ENCODE measurements around the gene STXBP2. TPM values are rescaled to one million over a fixed set of nuclear protein-coding genes. Genes with fewer than 3 reads are reported as not detected.
A peak's percentile ranks its signal among the peaks of the same experiment; 100 is the strongest.

The STXBP2 gene
- total RNA-seq, 1 experiment from 2014 or later: 102 TPM

DNA sequence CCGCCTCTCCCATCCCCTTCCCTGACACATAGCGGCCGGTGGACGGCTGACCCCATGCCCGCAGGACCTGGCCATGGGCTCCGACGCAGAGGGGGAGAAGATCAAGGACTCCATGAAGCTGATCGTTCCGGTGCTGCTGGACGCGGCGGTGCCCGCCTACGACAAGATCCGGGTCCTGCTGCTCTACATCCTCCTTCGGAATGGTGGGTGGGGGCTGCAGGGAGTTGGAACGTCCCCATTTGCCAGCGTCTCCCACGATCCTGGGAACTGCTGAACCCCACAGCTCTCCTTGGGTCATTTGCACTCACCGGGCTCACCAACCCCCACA lies 7.6 kb downstream of the STXBP2 start:
- Histone ChIP-seq H3K9me3 (ENCODE audit: control insufficient read depth, insufficient read depth, low read depth, low read length) (no peaks in the 10 kb centered on the region), H3K4me3 (ENCODE audit: low read depth in 2 of 2, low read length in 2 of 2) (no peak overlapping the region), H3K27ac (ENCODE audit: low read length) (no peak overlapping the region), H3K27me3 (ENCODE audit: control insufficient read depth, insufficient read depth, low read length) (no peaks in the 10 kb centered on the region), H3K36me3 (ENCODE audit: control insufficient read depth, insufficient read depth, low read length) (no peaks in the 10 kb centered on the region), H3K4me1 (ENCODE audit: control insufficient read depth, insufficient read depth, low read length) (no peaks in the 10 kb centered on the region)
- TF ChIP-seq SIN3A (IDR thresholded peaks at IDR 0.05; ENCODE audit: borderline replicate concordance, insufficient read depth, low read depth, low read length) (no peak), TCF7L2 (IDR thresholded peaks at IDR 0.05; ENCODE audit: low read depth, low read length) (no peak), POLR2AphosphoS5 (IDR thresholded peaks at IDR 0.05; ENCODE audit: low read depth, low read length) (no peak)
- TF ChIP-seq, protein P1, sequence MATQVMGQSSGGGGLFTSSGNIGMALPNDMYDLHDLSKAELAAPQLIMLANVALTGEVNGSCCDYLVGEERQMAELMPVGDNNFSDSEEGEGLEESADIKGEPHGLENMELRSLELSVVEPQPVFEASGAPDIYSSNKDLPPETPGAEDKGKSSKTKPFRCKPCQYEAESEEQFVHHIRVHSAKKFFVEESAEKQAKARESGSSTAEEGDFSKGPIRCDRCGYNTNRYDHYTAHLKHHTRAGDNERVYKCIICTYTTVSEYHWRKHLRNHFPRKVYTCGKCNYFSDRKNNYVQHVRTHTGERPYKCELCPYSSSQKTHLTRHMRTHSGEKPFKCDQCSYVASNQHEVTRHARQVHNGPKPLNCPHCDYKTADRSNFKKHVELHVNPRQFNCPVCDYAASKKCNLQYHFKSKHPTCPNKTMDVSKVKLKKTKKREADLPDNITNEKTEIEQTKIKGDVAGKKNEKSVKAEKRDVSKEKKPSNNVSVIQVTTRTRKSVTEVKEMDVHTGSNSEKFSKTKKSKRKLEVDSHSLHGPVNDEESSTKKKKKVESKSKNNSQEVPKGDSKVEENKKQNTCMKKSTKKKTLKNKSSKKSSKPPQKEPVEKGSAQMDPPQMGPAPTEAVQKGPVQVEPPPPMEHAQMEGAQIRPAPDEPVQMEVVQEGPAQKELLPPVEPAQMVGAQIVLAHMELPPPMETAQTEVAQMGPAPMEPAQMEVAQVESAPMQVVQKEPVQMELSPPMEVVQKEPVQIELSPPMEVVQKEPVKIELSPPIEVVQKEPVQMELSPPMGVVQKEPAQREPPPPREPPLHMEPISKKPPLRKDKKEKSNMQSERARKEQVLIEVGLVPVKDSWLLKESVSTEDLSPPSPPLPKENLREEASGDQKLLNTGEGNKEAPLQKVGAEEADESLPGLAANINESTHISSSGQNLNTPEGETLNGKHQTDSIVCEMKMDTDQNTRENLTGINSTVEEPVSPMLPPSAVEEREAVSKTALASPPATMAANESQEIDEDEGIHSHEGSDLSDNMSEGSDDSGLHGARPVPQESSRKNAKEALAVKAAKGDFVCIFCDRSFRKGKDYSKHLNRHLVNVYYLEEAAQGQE (IDR thresholded peaks at IDR 0.05; ENCODE audit: insufficient read depth in 1 of 2, low read depth in 2 of 2, low read length in 1 of 2): no peak
- TF ChIP-seq, protein P2, sequence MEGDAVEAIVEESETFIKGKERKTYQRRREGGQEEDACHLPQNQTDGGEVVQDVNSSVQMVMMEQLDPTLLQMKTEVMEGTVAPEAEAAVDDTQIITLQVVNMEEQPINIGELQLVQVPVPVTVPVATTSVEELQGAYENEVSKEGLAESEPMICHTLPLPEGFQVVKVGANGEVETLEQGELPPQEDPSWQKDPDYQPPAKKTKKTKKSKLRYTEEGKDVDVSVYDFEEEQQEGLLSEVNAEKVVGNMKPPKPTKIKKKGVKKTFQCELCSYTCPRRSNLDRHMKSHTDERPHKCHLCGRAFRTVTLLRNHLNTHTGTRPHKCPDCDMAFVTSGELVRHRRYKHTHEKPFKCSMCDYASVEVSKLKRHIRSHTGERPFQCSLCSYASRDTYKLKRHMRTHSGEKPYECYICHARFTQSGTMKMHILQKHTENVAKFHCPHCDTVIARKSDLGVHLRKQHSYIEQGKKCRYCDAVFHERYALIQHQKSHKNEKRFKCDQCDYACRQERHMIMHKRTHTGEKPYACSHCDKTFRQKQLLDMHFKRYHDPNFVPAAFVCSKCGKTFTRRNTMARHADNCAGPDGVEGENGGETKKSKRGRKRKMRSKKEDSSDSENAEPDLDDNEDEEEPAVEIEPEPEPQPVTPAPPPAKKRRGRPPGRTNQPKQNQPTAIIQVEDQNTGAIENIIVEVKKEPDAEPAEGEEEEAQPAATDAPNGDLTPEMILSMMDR (IDR thresholded peaks at IDR 0.05): no peak
- no TSS peak for BruUV-seq (replicated peaks)
- in situ Hi-C loops (cut with HindIII; ENCODE audit: low pct_unique_long_range_greater_than_20kb, low sequenced_read_pairs) (no loop called here), intact Hi-C loops (cut with micrococcal nuclease; ENCODE audit: unreplicated experiment) (no loop called here)
- no peak for DNase-seq (ENCODE audit: low read depth, low spot score)
- ChIA-PET POLR2A (no interaction called here), CTCF (interaction anchor here (0.6 kb wide), 1 partner anchor 133 kb away, joined by 6 read pairs; no protein-coding TSS in a partner anchor)
- no peak for ATAC-seq

DNA sequence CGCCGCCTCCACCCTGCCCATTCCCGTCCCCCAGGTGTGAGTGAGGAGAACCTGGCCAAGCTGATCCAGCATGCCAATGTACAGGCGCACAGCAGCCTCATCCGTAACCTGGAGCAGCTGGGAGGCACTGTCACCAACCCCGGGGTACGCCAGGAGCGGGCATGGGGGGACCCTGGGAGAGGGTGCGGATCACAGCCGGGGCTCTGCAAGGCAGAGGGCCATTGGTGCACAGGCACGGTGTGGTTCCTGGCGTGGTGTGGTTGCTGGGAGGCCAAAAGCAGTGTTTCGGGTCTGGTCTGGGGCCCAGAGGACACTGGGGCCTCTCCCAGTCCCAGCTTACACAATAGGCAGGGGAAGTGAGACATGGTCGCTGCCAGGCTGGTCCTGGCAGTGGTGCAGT lies 8.3 kb downstream of the STXBP2 start:
- peak; percentile 42 for ATAC-seq
- DNase-seq (ENCODE audit: low read depth, low spot score): no peak
- intact Hi-C loops (cut with micrococcal nuclease; ENCODE audit: unreplicated experiment) (no loop called here), in situ Hi-C loops (cut with HindIII; ENCODE audit: low pct_unique_long_range_greater_than_20kb, low sequenced_read_pairs) (no loop called here)
- H3K9me3 ChIP-seq (ENCODE audit: control insufficient read depth, insufficient read depth, low read depth, low read length): no peaks in the 10 kb centered on the region
- H3K27ac ChIP-seq (ENCODE audit: low read length): no peak overlapping the region
- H3K27me3 ChIP-seq (ENCODE audit: control insufficient read depth, insufficient read depth, low read length): no peaks in the 10 kb centered on the region
- no TSS peak for BruUV-seq (replicated peaks)
- H3K4me1 ChIP-seq (ENCODE audit: control insufficient read depth, insufficient read depth, low read length): no peaks in the 10 kb centered on the region
- POLR2A ChIA-PET: no interaction called here
- CTCF ChIA-PET: no interaction called here
- no peaks in the 10 kb centered on the region for H3K36me3 ChIP-seq (ENCODE audit: control insufficient read depth, insufficient read depth, low read length)
- TF ChIP-seq SIN3A (IDR thresholded peaks at IDR 0.05; ENCODE audit: borderline replicate concordance, insufficient read depth, low read depth, low read length) (no peak), TCF7L2 (IDR thresholded peaks at IDR 0.05; ENCODE audit: low read depth, low read length) (no peak), POLR2AphosphoS5 (IDR thresholded peaks at IDR 0.05; ENCODE audit: low read depth, low read length) (no peak)
- TF ChIP-seq, protein P1 (IDR thresholded peaks at IDR 0.05; ENCODE audit: insufficient read depth in 1 of 2, low read depth in 2 of 2, low read length in 1 of 2): no peak
- TF ChIP-seq, protein P2 (IDR thresholded peaks at IDR 0.05): no peak
- H3K4me3 ChIP-seq (ENCODE audit: low read depth in 2 of 2, low read length in 2 of 2): no peak overlapping the region
